Activated effector memory CD4-positive, alpha-beta T cell treated with Interleukin-2 at 50 U/mL for 16 hours (primary cell): ENCODE results near the gene PCNP.
"Not testable (repeated sequence)": the region's sequence is repeated elsewhere in the genome, so short reads cannot be mapped to it uniquely, and the experiment has no call there.

ENCODE experiments used
- DNase-seq: peaks from one replicate; pipeline ENCODE4 v3.0.0-alpha.2; 2020

The PCNP gene

GRCh38 chr3:101573449-101574387, at the start of gene PCNP:
TSS of gene PCNP (plus strand) at chr3:101574180. CDS start at chr3:101574216, 36 bp downstream.
- DNase-seq: peak; percentile 99

GRCh38 chr3:101527441-101527840, 46.5 kb upstream of the PCNP start:
- DNase-seq: no peak

- no peak for DNase-seq
These were observed 46.1 kb upstream of the PCNP start for GRCh38 chr3:101527906-101528305.

- no peak for DNase-seq
These were observed 43.9 kb upstream of the PCNP start for GRCh38 chr3:101529816-101530685.

- no peak for DNase-seq
These were observed 43.3 kb upstream of the PCNP start for GRCh38 chr3:101530686-101531047.

- no peak for DNase-seq
These were observed 42.4 kb upstream of the PCNP start for GRCh38 chr3:101531473-101532086.

GRCh38 chr3:101532783-101533602, 41.0 kb upstream of the PCNP start:
- no peak for DNase-seq

GRCh38 chr3:101533603-101533968, 40.4 kb upstream of the PCNP start:
- DNase-seq: no peak

- DNase-seq: no peak
These were observed 38.8 kb upstream of the PCNP start for GRCh38 chr3:101535221-101535620.

GRCh38 chr3:101536266-101536665, 37.7 kb upstream of the PCNP start:
- no peak for DNase-seq

GRCh38 chr3:101536955-101537354, 37.0 kb upstream of the PCNP start:
- DNase-seq: not testable (repeated sequence)

- no peak for DNase-seq
These were observed 31.0 kb upstream of the PCNP start for GRCh38 chr3:101542957-101543356.

- no peak for DNase-seq
These were observed 29.7 kb upstream of the PCNP start for GRCh38 chr3:101544161-101544850.

GRCh38 chr3:101548527-101549105, 25.4 kb upstream of the PCNP start:
- DNase-seq: no peak

GRCh38 chr3:101549473-101549872, 24.5 kb upstream of the PCNP start:
- DNase-seq: no peak

- not testable (repeated sequence) for DNase-seq
These were observed 22.5 kb upstream of the PCNP start for GRCh38 chr3:101551359-101552081.

- DNase-seq: not testable (repeated sequence)
These were observed 20.6 kb upstream of the PCNP start for GRCh38 chr3:101553381-101553780.

- no peak for DNase-seq
These were observed 17.9 kb upstream of the PCNP start for GRCh38 chr3:101556064-101556463.

- peak; percentile 92 for DNase-seq
These were observed 12.2 kb upstream of the PCNP start, which contains the start of gene TRMT10C for GRCh38 chr3:101561630-101562328. TSS of gene TRMT10C (plus strand) at chr3:101561868. CDS start at chr3:101564782, 2,914 bp downstream.
